ENCODE data around the gene MRPL36.

DNA sequence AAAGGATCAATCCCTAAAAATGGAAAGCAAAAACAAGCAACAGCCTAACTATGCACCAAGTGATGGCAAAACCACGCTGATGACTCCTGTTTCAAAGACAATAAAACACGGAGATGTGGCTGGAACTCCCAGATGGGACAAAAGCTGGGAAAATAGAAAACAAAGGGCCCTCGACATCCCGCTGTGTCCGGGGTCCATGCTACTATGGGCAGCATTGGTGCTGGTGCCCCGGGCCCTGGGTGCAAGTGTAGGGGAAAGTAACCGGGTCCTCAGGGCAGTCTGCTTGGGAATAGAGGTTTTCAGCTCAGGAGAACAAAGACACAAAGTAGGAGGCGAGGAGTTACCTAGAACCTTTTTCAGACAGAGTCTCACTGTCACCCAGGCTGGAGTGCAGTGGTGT is 46.1 kb downstream of the MRPL36 start:
- no peak for TF ChIP-seq POLR2A (IDR thresholded peaks at IDR 0.05)
- no peak for TF ChIP-seq CTCF (IDR thresholded peaks at IDR 0.05)
- no peak for TF ChIP-seq POLR2AphosphoS5 (IDR thresholded peaks at IDR 0.05)
- TF ChIP-seq EP300 (IDR thresholded peaks at IDR 0.05) = no peak
